ENCODE measurements around the gene SHROOM3.
"Not testable (repeated sequence)": the region's sequence is repeated elsewhere in the genome, so short reads cannot be mapped to it uniquely, and the experiment has no call there.

SHROOM3 gene

DNA sequence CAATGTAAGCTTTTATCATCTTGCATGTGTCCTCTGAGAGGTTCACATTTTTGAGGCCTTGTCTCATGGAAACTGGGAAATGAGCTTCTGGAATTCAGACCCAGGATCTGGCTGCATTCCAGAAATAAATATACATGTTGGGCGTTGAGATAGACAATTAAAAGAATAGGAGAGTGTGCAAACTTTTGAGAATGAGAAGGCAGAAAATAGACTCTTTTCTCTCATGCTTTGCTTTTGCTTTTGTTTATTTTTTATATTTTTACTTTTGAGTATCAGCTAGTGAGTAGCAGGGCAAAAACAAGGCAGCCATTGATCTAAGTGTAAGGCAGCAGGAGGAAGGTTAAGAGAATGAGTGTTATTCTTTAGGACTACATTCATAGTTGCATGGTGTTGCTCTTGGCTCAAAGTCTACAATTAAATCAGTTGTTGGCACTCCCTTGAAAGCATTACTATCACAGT, 12.4 kb downstream of the SHROOM3 start:
- DNase-seq: no peak

DNA sequence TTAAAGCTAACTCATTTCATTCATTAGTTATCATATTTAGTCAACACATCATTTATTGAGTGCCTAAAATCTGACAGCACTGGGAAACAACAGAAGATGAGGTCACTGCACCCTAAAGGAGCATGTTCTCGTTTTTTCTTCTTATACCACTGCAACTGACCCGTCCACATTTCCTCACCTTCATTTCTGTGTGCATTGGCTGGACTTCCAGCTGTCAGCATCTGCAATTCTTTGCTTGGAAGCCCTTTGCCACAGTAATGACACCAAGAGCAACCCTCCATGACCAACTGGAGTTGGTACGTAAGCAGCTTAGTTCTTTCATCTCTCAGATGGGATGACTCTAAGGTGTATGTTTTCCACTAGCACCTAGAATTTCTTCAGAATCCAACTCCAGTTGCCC, 13.2 kb downstream of the SHROOM3 start:
- no peak for DNase-seq

DNA sequence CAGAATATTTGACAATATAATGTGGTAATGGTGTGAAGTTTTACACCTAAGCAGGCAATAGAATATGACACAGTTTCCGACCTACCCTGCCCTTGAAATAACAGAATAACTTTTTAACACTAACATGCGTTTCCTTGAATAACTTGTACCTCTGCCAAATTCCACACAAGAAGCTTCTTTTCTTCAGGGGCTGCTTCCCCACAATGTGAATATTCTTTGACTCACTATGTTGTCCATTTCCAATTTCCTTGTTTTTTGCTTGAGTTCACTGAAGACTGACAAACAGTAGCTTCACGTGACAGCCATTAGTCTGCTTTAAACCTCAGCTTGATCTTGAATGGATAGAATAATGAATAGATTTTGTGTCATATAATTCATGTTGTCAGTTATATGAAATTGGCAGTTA, 14.3 kb downstream of the SHROOM3 start:
- DNase-seq: no peak

DNA sequence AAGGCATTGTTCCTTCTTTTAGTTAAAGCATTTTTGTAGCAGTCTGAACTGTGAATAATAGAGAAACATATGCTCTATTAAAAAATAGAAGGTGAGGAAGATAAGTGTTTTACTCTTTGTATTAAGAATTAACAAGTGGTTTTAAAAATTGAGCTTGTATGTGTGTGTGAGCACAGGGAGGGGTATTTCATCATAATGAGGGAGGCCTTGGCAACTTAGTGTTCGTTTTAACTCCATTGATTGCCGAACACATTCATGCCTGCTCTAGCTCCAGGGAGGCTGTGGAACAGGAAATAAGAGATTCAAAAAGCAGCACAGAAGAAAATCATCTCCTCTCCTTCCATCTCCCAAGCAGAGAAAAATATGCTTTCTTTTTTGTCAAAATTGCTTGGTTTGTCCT, 14.8 kb downstream of the SHROOM3 start:
- DNase-seq: no peak

DNA sequence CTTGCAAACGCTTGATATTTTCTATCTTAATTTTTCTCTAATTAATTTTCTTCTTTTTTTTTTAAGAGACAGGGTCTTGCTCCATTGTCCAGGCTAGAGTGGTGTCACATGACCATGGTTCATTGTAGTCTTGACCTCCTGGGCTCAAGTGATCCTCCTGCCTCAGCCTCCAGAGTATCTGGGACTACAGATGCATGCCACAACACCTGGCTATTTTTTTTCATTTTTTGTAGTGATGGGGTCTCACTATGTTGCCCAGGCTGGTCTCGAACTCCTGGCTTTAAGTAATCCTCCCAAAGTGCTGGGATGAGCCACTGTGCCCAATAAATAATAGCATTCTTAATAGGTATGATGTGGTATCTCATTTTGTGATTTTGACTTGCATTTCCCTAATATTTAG, 18.2 kb downstream of the SHROOM3 start:
- no peak for DNase-seq

DNA sequence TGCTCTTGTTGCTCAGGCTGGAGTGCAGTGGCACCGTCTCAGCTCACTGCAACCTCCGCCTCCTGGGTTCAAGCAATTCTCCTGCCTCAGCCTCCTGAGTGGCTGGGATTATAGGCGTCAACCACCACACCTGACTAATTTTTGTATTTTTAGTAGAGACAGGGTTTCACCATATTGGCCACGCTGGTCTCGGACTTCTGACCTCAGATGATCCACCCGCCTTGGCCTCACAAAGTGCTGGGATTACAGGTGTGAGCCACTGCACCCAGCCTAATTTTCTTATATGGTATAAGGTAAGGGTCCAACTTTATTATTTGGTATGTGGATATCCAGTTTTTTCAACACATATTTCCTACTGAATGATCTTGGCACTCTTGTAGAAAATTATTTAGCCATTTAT, 19.0 kb downstream of the SHROOM3 start:
- not testable (repeated sequence) for DNase-seq

DNA sequence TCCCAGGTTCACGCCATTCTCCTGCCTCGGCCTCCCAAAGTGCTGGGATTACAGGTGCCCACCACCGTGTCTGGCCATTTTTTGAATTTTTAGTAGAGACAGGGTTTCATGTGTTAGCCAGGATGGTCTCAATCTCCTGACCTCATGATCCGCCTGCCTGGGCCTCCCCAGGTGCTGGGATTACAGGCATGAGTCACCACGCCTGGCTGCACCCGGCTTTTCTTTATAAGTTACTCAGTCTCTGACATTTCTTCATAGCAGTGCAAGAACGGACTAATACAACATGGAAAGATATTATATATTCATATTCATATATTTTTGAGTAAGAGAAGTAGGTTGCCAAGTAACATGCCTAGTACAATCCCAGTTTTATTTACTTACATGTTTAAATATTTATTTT, 22.9 kb downstream of the SHROOM3 start:
- DNase-seq: no peak

DNA sequence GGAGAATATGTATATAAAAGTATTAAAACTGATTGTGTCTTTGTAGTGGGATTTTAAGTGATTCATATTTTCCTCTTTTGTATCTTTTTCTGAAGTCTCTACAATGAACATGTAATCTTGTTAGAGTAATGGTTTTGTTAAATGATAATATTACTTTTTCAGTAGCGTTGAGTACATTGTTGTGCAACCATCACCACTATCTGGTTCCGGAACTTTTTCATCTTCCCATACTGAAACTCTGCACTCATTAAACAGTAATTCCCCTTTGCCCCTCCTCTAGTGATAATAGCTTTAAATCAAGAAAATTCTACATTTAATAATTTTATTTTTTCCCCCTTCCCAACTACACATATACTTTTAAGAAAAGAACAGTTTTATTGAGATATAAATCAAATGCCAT, 23.3 kb downstream of the SHROOM3 start:
- DNase-seq: no peak

DNA sequence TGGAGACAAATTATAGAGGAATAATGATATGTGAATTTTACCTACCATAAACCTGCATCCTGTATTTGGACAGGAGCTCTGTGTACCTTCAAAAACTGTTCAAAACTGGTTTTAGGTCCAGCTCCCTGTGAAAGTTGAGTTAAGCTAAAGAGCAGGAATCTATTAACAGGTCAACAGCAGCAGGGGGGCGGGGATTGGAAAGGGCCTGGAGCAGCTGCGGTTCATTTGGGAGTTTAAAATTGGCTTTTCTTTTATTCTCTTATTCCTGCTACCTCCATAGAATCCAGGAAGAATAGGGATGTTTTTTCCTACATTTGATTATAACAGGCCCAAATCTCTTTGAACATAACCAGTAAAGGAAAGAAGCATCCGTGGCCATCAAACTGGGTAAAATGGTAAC, 23.8 kb downstream of the SHROOM3 start:
- no peak for DNase-seq

DNA sequence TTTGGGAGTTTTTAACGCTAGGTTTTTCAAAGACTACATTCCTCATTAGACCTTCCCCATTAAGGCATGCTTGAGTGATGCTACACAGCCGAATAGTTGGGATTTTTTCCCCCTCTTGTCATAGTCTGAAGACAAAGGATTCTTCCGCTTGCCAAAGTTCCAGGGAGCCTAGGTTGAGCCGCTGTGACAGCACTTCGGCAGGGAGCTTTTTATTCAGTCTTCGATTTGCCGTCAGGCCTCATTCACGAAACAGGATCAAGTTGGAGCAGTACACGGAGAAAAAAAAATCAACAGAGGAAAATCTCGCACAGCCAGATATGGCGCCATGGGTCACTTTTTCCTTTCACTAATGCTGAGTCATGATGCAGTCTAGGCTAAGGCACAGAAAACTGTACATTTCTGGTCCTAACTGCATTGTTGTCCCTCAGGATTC, 24.3 kb downstream of the SHROOM3 start:
- no peak for DNase-seq

DNA sequence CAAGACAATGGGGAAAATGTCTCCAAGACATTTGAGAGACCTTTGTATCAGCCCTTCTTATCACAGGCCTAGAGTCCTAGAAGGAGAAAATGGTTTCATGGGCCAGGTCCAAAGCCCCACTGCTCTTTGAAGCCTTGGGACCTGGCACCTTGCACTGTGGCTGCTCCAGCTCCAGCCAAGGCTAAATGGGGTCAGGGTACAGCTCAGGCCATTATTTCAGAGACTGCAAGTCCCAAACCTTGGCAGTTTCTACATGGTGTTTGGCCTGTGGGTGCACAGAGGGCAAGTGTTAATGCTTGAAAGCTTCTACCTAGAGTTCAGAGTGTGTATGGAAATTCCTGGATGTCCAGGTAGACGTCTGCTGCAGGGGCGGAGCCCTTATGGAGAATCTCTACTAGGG, 28.5 kb downstream of the SHROOM3 start:
- no peak for DNase-seq

DNA sequence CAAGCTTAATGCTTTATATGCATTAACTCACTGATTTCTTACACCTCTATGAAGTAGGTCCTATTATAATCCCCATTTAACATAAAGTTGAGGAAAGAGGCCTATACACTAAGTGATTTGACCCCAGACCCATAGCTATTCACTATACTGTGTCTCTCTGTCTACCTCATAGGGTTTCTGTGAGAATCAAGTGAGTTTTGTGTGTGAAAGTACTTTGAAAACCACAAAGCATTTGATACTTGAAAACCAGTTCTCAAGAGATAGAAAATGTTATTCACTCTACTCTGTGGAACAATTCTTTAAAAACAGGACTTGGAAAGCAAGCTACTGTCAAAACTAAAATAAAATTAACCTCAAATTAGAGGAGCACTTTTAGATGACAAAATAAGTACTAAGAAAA, 35.0 kb downstream of the SHROOM3 start:
- no peak for DNase-seq

DNA sequence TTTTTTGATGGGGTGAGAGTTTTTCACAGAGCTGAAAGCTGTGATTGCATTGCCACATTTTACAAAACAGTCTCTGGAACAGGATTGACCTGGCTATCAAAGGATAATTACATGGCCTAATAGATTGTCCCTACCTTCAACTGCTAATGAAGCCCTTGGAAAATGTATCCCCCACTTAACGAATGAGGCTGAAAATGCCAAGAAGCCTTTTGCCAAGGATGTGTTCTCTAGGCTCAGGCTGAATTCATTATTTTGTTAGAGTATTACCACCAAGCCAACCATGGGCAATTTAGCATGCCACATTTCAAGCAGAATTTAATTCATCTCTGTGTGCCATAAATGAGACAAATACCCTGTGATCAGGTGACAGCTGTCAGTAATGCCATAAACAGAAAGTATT, 35.5 kb downstream of the SHROOM3 start:
- no peak for DNase-seq

DNA sequence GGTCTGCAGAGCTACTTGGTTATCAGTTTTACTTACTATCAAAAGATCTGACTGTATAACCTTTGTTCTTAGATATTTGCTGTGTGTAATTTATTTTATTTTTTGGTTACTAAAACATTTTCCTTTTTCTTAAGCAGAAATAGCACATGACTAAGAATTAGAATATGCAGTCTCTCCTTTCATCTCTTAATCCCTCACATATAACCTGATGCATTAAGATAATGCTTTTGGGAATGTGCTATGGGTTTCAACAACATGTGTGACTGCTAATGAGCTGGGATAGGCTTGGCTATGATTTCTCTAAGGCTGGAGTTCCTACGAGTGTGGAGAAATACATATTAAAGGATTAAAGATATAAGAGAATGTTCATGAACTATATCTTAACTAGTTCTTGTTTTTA, 41.5 kb downstream of the SHROOM3 start:
- no peak for DNase-seq

DNA sequence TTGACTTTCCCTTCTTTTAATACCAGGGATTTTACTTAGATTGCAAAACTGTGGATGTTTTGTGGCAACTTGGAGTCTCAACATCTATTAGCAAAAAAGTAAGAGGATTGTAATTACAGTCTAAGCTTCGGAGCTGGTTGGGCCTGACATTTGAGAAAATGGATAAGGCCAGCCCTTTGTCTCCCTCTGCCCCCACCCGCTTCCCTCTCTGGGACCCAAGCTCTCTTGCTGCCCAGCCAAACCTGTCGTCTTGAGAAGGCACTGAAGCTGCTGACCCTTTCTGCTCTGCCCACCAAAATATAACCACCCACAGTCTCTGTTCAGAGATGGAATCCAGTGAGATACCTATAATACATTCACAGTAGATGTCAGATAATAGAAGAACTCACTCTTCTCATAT, 49.6 kb downstream of the SHROOM3 start:
- no peak for DNase-seq

DNA sequence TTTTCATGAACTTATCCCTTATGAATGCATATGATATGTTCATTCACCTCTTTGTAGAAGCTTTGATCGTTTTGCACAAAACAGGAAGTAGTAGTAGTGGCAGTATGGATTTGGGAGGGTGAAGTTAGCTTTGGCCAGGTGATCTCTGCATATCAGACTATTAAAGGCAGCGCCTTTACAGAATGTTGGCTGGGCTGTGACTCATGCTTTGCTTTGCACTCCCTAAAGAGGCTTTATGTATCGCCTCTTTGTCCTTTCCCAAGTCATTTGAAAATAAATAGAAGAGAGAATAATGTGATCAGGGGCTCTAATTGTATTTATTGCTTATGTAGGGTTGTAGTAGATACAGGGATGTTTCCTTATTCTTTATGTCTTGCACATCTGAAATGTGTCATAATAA, 50.4 kb downstream of the SHROOM3 start:
- no peak for DNase-seq

DNA sequence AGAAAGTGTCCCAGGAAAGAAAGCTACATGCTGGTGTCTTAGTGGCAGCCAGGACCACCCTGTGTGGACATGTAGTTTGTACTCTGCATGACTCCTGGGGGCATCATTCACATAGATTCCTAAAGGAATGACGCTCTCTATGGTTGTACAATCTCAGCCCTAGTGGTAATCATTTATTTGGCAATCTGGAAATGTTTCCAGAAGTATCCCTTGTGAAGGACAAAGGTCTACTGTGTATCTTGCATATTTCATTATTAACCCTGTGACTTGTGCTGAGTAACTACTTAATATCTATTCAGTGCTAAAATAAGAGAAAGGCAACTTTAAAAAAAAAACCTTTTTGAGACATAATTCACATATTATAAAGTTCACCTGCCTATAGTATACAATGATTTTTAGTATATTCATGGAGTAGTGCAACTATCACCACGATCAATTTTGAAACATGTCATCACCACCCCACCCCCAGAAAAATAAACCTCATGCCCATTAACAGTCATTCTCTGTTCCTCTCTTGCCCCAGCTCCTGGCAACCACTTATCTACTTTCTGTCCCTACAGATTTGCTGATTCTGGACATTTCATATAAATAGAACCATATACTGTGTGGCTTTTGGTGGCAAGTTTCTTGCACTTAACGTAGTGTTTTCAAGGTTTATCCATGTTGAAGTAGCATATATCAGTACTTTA, 51.7 kb downstream of the SHROOM3 start:
- no peak for DNase-seq

DNA sequence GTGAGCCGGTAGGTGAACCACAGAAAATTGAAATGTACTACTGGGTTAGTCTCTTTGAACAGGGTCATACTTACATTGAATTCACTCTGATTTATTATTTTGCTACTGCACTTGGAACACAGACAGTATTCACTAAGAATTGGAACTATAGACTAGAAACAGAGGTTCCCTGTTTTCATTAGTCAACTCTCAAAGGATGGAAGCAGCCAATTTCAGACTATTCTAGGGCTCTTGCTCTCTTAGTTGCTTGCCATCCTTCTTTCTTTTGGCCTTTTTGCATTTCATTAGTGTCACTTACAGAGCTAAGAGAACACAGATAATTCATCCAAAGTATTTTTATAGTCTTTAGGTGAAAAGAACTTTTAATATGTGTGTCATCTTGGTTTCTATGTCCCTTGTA, 52.6 kb downstream of the SHROOM3 start:
- no peak for DNase-seq

DNA sequence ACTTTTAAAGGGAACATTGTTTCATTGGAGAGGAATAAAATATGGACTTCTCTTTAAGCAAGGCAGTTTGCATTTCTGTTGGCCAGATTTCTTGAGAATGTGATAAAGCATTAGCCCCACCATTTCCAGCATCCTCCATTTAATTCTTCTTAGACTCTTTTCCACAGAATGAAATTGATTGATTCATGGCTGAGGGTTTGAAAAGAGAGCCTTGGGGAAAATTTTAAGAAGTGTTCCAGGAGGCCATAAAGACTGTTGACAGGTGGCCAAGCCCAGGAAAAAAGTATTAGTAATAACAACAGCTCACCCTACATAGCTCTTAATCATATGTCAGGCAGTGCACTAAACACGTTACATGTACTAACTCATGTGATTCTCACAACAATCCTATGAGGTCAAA, 53.4 kb downstream of the SHROOM3 start:
- no peak for DNase-seq

DNA sequence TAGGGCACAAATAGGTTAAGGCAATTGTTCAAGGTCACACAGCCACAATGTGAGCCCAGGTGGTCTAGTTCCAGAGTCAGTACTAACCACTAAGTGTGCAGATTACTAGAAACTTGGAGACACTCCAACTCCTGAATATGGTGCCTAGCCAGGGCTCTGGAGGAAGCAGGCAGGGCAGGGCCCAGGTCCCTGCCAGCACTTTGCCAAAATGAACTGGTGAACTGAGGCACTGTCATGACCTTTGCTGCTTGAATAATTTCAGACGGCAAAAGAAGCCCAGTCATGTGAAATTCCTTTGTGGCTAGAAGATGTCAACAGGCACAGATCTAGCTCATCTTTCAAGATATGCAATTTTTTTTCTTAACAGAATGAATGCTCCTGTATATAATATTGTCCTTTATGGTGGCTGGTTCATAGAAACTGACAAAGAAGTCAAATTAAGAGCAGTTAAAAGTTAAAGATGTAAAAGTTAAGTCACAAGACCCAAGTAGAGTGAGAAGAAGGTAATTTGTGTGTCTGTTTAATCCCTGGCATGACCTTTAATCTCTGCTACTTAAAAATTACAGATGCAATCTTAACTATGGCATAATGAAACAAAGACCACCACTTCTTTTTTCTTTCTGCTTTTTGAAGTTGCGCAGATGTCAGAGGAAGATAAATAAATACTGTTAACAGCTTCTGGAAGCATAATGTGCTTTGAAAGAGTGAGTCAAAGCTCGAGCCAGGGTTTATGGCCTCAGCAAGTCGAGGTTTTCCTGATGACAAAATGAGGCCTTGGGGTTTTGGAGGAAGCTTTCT, 54.1 kb downstream of the SHROOM3 start:
- DNase-seq: no peak

DNA sequence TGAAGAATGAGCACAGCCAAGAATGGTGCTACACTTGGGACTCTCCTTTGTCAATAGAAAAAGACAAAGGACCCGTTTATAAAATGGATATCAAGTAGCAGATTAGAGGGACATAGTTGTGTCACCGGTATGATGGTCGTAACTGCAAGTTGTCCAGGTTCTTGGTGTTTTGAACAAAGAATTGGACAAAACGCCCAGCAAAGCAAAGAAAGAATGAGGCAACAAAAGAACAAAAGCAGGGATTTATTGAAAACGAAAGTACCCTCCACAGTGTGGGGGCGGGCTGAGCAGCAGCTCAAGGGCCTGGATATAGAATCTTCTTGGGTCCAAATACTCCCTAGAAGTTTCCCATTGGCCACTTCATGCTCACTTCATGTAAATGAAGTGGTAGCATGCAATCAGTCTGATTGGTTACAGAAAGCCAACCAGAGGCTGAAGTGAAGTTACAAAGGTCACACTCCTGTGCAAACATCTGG, 54.7 kb downstream of the SHROOM3 start:
- DNase-seq: no peak

DNA sequence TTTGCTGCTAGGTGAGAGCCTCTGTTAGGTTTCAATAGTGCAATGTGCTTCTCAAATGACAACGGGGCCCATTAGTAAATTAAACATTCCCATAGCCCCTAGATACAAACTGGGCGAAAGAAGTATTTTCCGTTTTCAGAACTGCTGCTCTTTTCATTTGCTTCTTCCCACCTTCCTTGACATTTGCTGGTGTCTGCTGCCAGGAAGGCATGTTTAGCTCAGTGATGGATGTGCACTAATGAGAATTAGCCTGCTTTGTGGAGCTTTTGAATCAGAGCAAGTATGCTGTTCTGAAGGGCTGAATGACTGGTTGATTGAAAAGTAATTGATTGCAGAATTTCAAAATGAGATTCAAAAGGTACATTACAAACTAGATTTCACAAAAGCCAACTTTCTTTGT, 57.0 kb downstream of the SHROOM3 start:
- no peak for DNase-seq

DNA sequence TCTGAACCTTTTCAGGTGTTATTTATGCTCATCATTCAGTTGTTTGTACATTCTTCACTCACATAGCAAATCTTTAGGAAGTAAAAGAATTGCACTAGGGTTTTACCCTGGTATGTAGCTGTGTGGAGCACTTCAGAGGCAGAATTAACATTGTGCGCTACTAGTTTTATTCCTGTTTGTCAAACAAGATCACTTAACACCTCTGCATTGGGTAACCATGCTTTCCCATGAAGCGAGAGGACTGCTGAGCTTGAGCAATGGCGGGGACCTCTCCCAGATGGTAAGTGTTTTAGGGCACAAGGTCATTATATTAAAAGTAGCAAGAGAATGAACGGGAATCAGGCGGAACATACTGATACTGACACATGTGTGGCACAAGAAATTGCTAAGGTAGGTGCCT, 59.2 kb downstream of the SHROOM3 start:
- no peak for DNase-seq

DNA sequence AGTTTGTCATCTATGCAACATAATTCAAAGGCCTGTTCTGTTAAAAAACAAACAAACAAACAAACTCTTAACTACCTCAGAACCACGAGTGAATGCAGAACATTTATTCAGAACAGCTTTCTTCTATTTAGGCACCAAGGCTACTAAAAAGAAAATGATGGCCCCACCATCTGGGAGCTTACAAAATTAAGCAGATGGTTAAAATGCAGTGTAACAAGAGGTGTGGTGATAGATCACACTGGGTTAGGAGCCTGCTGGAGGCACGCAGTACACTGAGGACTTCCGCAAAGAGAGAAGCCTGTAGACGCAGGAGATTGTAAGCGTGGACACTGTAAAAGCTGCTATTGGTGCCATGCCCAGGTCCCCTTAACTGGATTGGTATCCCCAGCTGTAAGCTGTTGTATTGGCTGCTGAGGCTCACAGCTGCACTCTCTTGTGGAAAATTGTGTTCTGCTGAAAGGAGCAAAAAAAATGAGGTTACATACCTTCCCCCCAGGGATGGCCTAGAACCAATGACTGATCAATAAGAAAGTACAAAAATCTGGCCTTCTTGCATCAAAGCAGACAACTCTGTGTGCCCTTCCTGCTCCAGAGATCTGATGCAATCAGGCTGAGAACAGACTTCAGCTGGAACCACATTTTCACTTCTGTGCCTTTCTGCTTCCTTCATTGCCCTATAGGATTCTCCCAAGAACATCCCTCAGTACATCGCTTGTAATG, 60.0 kb downstream of the SHROOM3 start:
- DNase-seq: no peak

All from Kasumi-1 (cell line).